CD4-positive, alpha-beta T cell treated with Interleukin-2 at 100 ng/mL for 4 hours (primary cell): Measurements from ENCODE around the gene JPH4.

Experiments used
- DNase-seq: peaks from one replicate; pipeline ENCODE4 v3.0.0-alpha.2; 2020; ENCODE audit warnings: low spot score

Gene JPH4

DNA sequence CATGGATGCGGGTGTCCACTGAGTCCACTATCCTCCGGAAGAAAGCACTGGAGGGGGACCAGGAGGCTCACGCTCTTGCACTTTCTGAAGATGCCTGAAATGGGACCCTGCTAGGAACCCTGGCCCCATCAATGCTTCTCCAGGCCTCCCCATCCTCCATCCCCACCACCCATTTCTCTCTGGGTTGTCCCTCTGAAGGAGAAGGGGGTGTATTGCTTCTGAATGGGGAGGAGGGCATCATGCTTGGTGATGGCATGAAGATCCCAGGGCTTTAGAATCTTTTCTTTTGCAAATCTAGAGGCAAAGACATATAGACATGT lies 681 bp upstream of the JPH4 start:
- no peak for DNase-seq

DNA sequence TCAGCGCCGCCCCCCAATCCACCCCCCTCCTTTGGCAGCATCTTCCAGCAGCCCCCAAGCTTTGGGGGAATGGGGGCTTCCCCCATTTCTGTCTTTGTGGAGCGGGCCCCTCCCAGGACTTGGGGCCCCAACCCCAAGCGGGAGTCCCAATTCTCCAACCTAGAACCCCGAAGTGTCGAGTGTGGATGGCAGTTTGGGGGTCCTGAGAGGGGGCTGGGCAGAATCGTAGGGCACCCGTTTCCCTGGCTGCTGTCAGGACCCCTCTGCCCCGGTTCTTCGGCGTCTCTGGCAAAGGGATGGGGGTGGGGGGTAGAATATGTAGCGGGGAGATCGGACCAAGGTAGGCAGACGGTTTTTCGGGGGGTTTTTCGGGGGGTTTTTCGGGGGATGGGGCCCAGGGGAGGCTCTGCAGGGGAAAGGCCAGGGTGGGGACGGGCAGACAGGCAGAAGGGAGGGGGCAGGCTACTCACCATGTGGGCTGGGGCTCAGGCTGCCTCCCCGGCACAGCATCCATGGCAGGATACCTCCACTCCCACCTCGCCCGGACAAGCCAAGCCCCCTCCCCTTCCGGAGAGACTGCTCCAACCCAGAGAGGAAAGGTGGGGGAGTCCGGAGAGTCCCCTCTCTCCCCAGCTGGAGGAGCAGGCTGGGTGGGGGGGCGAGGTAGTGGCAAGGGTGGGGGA lies 739 bp downstream of the JPH4 start:
- no peak for DNase-seq

DNA sequence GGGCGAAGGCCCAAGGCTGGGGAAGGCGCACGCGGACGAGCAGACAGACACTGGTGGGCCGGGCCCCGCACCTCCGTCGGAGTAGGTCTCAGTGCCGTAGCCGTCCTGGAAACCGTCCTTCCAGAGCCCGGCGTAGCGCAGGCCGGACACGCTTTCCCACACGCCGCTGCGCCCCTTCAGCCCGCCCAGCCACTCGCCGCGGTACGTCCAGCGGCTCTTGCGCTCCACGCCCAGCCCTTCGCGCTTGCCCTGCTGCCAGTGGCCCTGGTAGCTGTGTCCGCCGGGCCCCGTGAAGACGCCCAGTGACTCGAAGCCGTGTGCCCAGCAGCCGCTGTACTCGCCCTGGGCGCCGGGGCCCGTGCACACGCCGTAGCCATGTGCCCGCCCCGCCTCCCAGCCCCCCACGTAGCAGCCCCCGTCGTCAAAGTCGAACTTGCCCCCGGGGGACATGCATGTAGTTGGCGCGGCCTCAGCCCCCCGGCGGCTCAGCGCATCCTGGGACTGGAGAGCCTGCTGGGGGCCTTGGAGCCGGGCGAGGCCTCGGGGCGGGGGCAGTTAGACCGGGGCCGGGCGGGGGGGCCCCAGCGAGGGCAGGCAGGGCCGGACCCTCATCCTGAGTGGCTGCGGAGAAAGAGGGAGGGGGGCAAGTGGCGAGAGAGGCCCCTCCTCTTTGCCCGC lies 1.4 kb downstream of the JPH4 start:
- no peak for DNase-seq

DNA sequence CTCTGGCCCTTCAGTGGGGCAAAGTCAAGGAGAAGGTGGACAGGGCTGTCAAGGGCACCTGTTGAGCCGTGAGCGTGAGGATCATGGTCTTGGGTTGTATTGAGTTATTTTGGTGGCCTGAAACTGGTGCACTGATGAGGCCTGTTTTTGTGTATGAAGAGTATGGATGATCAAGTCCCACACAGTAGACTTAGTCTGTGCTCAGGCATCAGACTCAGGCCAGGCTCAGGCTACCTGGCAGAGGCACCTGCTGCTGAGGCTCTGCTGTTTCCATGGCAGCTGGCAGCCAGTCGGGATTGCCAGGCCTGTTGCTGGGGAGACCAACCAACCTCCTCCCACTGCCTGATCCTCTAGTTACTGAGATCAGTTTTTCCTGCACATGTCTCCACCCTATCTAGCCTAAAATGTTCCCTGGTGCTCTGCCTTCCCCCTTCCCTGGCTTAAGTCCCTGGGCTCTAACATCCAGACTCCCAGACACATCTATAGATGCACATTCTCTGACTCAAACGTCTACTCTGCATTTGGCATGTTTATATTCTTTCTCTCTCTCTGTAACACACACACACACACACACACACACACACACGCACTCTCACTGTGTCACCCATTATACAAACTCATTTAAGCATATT lies 5.1 kb downstream of the JPH4 start:
- DNase-seq, result no peak

DNA sequence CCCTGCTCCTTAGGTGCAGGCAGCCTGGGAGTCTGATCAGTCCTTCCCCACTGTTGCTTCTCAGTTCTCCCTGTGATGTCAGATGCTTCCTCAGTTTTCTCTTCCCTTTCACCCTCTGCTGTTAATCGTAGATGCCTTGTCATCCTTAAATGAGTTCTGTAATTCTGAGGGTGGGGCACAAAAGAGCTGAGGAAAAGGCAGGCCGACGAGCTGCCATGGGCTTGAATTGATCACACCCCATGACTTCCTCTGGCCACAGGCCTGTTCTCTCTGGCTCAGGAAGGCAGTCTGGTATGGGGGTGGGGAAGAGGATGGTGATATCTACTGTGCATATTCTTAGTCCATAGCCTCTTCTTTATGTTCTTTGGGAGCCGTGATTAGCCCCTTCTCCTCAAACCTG lies 5.8 kb downstream of the JPH4 start:
- no peak for DNase-seq

DNA sequence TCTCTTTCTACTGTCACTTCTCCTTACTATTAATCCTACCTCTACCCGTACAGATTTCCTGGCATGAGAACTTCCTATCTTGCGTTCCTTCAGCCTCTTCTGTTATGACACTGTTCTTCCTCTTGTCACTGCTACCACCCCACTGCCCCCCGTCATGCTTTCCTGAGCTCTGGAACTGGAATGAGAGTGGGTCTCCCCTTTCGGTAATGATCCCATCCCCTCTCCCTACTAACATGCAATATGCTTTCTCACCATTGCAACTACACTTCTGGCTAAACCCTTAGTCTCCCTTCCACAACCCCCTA lies 6.1 kb downstream of the JPH4 start:
- no peak for DNase-seq

DNA sequence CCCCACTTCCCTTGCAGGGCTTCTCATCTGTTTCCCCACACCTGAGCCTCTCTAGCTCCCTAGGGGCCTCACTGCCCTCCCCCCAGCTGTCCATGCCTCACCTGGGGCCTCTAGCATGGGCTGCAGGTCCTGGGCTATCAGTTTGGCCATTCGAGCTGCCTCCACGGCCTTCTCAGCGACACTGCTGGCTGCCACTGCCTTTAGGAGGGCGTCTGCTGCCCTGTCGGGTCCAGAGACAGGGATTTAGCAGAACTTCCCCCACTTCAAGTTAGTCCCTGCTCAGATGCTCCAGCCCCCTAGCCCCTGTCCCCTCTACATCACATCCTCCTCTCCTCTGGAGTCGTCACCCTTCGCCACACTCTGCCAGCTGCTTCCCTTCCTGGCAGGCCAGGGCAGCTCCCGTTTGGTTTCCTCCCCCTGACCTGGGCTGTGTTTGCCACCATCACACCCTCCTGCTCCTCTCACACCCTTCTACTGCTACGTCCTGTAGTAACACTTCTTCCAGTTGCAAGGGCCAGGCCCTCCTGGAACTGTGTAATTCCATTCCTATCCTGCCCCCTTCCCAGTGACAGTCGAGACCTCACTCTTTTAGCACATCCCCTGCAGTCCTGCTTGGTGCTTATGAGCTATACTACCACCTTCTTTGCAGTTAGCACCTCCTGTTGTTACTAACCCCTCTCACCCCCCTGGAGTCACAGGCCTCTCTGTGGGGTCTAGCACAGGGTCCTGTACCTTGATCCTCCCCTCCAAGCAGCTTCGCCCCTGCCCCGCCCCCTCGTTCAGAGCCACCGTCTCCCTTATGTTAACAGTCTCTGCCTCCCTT lies 6.7 kb downstream of the JPH4 start:
- no peak for DNase-seq

DNA sequence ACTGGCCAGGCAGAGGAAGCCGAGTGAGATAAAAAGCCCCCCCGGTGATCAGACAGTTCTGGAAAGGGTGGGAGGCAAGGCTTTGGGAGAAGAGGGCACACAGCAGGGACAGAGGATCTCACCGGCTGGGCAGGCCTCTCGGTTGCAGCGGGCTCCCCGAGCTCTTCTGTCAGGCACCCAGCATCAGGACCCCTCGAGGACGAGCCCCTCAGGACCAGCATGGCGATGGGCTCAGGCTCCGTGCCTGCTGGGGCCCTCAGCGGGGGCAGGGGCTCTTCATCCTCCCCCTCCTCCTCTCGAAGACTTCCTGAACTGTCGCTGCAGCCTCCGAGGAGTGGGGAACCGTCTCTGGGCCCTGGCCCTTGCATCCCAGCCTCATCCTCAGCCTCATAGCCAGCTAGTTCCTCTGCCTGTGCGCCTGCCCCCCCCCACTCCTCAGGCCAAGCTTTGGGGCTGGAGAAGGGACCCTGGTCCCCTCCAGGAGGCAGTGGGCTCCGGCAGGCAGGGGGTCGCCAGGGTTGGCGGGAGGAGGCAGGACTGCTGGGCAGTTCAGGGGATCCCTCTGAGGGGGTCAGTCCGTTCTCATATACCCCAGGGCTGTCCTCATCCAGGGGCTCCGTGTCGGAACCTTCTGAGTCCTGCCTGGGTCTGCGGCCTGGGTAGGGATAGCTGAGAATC lies 7.6 kb downstream of the JPH4 start:
- no peak for DNase-seq

DNA sequence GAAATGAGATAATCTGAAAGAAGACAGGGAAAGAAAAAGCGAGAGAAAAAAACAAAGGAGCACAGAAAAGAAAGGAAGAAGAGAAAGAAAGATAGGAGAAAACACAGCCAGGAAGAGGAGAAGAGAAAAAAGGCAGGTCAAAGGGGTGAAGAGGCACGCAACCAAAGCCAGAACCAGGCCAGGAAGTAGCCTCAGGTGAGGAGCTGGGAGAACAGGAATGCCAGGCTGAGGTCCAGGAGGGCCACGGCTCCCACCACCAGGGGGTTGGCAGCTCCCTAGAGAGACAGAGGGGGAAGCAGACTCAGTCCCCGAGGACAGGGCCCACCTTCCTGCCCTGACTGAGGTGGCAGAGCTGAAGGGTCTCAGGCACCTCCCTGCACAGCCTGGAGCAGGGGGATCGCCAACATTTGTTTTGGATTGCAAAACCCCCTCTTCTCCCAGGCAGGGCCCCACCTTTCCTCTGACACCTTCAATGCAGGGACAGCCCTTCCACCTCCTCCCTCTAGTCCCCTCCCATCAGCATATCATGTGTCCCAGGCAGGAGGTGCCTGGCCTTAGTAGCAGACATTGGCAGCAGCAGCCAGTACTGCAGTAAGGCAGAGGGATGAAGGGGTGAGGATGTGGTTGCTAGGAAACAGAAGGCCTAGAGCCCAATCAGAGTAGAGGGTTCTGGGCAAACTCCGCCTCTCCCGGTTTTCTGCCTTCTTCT lies 9.0 kb downstream of the JPH4 start:
- no peak for DNase-seq

DNA sequence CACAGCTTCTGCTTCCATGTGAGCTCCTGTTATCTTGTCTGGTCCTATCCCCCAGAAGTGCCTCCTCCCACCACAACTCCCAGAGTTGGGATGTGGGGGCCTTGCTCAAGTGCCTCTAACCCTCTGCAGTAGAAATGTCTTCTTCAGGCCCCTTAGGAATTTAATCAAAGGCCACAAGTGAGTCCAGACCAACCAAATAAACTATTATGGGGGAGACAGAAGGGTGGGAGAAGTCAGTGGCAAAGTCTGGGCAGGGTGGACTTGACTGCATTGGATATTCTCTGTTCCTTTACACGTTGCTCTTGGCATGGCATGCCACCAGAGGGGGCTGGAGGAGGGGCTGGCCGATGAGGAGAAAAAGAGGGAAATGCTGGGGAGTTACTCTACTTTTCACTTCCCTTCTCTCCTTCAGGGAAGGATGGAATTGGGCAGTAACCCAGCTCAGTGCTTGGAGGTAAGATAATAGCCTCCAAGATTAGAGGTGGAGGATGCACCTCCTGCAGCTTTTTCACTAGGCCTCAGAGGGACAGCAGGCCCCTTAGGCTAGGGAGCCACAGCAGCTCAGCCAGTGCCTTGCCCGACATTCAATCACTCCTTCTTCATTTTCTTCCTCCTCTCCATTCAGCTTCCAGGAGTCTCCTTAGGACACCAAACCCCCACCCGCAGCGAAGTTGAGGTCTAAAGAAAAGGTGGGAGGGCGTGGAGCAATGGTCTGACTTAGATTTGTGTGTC lies 9.8 kb downstream of the JPH4 start:
- DNase-seq, result no peak

DNA sequence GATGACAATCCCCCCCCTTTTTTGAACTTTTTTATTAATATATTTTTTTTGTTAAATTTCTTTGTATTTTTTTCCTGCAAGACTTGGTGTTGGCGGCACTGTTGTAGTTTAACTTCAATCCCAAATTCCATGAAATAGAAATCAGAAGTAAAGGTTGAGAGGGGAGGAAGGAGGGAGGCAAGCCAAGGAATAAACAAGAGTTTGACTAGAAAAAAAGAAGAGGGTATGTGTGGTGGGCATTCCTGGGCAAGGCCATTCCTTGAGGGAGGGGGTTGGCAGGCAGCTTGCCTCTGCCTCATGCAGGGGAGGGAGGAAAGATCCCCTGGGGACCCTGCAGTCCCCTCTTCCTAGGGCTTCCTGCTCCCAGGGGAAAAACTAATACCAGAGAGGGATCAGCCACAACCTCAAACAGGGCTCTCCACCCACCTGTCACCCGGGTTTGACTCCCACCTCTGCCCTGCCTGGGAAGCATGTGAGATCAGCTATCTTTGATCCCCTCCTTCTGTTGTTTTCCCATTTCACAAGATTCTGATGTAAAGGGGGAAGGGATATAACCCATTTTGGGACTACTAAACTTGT lies 10.5 kb downstream of the JPH4 start:
- no peak for DNase-seq

DNA sequence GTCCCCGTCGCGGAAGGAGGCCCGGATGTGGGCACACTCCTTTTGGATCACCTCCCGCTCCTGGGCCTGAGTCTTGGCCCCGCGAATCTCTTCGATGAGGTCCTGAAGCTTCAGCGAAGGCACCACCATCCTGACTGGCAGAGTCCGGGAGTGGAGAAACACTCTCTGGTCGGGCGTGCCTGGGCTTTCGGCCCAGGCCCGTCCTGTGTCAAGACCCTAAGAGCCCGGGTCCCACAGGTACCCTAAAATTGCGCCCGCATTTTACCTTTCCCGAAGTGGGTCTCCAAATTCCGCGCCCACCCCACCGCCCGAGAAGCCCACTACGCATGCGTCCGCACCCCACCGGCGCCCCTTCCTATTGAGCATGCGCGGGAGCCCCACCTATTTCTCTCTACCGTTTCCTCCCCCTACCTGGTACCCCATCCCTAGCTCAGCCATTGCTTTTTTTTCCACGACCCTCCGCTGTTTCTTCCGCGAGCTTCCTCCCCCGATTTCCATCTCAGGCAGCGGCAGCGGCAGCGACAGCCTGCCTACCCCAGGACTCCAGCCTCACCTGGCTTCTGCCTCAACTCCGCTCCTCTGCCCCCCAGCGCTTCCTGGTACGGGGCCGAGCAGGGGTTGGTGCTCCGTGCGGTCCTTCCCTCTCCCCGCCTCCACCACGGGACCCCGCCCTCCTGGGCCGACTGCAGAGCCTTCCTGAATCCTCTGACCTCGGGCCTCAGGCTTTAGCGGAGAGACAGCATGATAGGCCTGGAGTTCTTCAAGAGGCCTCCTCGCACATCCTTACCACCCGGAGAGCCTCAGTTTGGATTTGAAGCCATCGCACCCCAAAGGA lies 11.2 kb downstream of the JPH4 start, which contains the start of gene AP1G2:
Gene AP1G2 (minus strand): TSS at position 606 of the 835 bp plus-strand sequence. CDS start 477 bp downstream, at position 129.
- DNase-seq, result peak; percentile 89

DNA sequence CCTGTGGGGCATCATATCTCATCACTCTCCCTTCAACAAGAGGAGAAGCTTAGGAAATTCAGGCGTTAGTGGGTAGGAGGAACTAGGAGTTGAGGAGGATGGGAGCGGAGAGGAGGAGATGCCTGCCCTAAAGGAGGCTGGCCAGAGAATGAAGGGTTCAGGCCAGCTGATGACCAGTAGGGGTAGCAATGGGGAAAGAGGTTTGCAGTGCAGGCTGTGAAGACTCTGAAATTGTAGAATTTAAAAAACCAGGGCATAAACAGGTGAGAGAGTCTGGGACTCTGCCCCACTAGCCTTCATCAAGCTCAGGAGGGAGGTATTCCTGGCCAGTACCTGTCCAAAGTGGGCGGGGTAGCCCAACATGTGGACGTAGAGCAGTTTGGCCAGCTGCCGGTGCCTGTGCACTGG lies 11.8 kb downstream of the JPH4 start:
- no peak for DNase-seq

DNA sequence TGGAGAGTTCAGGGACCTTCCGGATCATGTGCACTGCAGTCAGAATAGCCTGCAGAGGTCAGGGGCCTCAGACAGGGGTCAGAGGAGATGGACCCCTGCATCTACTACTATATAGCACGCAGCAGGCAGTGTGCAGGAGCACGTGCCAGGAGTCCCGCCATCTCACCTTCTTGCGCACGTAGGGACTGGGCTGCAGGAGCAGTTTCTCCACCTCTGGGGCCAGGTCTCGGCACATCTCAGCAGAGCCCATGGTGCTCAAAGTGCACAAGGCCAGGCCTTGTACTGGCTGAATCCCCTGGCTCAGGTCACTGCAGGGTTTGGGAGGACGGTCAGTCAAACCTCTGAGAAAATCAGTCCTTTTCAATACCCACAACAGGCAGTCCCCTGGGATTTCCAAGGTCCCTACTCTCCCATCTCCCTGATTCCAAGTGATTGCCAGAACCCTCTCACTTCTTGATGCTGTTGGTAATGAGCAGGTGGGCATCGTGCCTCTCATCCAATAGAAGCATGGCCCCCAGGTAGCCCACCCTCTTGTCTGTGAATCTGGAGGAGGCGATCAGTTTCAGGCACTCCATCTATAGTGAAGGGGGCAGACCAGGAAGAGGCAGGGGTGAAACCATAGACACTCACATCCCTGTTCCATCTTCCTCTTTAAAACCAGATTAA lies 12.3 kb downstream of the JPH4 start:
- no peak for DNase-seq

DNA sequence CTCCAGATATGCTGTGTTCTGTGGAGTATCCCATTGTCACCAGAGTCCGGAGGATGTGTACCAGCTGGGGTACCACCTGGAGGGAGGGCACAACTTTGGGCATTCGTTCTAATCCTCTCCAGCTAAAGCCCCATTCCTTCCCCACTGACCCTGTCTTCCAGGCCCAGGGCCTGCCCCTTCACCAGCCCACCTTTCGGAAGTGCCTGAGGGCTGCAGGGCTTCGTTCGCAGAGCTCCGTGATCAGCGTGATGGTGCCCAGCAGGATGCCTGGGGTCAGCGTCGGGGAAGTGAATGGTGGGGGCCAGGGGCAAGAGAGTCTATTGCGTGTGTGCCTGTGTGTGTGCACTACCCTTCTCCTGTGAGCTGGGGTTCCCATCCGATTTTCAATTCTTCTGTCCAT lies 13.0 kb downstream of the JPH4 start:
- DNase-seq, result no peak

DNA sequence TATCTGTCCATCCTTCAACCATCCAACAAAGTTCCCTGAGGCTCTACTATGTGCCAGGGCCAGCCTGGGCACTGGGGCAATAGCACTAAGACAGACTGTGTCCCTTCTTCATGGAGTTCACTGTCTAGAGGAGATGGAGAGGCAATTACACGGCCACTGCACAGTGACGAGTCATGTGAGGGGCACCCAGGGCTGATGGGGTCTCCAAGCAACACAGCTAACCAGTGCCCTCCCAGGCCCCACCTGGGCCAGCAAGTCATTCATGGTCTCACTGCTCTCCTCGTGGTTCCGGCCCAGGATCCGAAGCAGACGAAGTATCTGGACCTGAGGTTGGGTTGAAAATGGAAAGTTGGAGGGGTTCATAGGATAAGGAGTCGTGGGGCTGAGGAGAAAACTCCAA lies 13.7 kb downstream of the JPH4 start:
- DNase-seq, result no peak

DNA sequence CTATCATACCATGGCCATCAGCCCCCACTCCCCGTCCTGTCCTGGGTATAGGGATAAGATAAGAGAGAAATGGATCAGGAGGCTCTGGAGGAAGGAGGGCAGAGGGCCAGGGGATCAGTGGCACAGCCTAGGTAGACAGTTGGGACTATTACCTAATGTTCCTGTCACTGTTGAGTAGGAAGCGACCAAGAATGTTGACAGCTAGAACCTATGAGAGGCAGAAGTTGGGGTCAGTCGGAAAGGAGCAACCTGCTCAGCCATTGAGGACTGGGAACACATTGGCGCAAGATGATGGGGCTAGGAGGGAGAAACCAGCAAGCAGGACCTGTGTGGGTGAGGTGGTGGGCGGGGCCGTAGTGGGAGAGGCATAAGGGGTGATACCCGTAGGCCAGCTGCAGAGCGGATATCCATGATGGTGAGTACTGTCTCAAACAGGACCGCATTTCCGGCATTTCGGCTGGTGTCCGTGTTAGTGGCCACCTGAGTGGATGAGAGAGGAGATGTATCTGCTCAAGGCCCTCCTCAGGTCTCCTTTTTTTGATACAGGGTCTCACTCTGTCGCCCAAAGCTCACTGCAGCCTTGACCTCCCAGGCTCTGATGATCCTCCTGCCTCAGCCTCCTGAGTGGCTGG lies 14.3 kb downstream of the JPH4 start:
- no peak for DNase-seq

DNA sequence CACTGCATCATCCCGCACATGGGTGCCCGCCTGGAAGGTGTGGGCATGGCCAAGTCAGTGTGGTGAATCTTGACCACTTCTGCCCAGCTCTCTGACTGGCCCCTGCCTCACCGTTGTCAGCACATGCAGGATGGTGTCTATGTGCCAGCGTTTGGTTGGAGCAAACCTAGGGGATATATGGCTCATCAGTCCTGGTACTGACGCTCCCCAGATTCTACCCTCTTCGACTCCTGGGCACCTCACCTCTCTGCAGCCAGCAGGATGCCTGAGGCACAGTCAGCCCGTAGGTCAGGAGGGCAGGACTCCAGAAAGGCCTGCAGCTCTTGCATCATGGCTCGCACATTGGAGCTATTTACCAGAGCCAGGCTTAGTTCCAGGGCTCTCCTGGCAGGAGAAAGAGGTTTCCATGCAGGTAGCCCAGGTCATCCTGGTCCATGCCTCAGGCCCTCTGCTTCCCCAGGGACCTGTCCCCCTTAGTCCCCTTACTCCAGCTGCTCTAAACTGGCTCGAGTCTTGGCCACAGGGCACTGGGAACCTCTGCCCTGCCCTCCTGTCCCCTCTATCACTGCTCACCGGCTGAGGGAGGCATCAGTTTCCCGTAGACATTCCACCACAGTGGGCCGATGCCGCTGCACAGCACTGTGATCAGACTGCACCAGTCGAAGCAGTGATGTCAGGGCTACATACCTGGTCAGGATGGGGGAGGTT lies 15.0 kb downstream of the JPH4 start:
- no peak for DNase-seq
